Fibroblast of gingiva (primary cell): ENCODE results near the gene SCAI.
"Not testable (repeated sequence)": the region's sequence is repeated elsewhere in the genome, so short reads cannot be mapped to it uniquely, and the experiment has no call there.

Source experiments
- DNase-seq: peaks from one replicate; pipeline ENCODE4 v3.0.0-alpha.2; 2011; ENCODE audit warnings: low read depth

SCAI gene

DNA sequence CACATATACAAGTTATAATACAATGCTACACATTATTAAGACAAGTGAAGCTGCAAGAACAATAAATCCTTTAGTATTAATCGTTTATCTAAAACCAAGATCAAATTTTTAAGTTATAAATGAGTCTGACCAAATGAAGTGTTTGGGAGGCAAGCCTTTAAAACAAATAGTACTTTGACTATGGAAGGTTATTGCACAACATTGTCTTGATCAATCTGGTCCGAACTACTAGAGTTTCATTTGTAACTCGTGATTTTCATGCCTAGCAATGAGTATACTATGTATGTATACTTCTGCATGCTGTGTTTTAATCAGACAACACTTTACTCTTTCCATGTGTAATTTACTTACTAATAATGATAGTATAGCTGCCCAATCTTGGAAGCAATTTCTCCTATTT, 115.3 kb downstream of the SCAI start:
- no peak for DNase-seq

DNA sequence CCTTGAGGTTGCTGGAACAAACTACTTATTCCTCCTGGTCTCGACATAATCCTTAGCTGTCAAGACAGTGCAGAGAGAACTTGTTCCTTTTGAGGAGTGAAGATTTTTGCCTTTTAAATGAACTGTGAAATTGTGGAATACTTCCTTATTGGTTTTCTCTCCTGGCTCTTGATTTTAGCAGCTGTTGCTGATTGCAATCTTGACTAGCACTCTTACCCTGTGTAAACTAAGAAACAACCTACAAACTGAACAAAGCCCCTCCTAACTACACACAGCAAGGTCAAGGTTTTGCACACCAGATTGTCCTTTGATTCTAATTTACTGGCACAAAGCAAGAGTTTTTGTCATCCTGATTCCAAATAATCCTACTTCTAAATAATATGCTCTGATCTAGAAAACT, 118.4 kb downstream of the SCAI start:
- no peak for DNase-seq

DNA sequence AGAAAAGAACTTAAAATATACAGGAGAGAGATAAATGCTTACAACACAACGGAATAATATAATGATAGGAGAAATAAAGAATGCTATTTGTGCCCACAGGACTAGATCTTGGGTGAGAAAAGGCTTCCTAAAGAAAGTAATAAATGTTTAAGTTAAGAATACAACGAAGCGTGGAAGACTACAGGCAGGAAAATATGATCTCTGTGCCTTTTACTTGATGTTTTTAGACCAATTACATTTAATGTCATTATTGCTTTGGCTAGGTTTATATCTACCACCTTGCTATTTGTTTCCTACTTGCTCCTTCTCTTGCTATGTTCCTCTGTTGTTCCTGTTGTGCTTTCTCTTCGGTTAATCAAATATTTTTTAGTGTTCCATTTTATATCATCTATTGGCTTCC, 122.3 kb downstream of the SCAI start:
- no peak for DNase-seq

DNA sequence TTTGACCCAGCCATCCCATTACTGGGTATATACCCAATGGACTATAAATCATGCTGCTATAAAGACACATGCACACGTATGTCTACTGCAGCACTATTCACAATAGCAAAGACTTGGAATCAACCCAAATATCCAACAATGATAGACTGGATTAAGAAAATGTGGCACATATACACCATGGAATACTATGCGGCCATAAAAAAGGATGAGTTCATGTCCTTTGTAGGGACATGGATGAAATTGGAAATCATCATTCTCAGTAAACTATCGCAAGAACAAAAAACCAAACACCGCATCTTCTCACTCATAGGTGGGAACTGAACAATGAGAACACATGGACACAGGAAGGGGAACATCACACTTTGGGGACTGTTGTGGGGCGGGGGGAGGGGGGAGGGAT, 127.7 kb downstream of the SCAI start:
- not testable (repeated sequence) for DNase-seq

DNA sequence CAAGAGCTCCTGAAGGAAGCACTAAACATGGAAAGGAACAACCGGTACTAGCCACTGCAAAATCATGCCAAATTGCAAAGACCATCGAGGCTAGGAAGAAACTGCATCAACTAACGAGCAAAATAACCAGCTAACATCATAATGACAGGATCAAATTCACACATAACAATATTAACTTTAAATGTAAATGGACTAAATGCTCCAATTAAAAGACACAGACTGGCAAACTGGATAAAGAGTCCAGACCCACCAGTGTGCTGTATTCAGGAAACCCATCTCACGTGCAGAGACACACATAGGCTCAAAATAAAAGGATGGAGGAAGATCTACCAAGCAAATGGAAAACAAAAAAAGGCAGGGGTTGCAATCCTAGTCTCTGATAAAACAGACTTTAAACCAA, 131.3 kb downstream of the SCAI start:
- not testable (repeated sequence) for DNase-seq

GRCh38 chr9:125008599-125008998, 134.7 kb downstream of the SCAI start:
- no peak for DNase-seq

DNA sequence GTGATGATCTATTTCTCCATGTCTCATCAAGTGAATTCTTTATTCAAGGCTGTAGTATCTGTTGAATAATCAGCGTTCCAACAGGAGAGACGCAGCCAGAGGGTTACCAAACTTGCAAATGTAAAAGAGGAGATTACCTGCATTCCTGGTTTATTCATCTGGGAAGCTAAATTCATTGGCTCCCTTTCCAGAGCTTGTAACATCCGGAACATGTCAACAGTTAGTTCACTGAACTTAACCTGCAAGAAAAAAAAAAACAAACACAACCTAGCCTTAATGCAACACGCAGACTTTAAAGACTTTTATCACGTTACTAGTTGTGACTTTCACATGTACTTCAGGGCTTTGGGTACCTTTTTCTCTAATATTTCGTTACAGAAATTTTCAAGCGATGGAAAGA, 140.0 kb downstream of the SCAI start:
- DNase-seq: no peak

DNA sequence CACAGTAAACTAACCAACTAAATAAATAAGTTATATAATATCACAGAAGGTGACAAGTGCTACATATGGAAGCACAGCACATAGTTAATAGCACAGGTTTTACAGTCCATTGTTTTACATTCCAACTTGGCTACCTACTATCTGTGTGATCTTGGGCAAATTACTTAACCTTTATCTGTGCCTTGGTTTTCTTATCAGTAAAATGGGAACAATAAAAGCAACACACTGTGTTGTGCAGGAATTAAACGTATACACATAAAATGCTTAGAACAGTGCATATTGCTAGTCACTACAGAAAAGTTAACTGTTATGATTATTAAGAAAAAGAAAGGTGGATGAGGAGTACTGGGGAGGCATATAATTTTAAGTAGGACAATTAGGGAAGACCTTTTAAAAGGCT, 159.6 kb downstream of the SCAI start:
- no peak for DNase-seq

DNA sequence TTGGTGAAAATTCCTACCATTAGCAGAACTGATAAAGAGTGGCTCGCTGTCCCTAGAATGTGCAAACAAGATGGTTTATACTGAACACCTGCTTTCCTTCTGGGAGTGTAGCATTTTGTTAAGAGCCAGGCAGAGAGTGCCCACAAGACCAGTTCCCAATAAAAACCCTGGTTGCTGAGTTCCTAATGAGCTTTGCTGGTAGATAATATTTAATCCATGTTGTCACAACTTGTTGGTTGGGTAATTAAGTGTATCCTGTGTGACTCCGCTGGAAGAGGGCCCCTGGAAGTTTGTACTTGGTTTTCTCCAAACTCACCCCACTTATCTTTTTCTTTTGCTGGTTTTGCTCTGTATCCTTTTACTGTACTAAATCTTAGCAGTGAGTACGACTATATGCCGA, 162.9 kb downstream of the SCAI start:
- DNase-seq: no peak

DNA sequence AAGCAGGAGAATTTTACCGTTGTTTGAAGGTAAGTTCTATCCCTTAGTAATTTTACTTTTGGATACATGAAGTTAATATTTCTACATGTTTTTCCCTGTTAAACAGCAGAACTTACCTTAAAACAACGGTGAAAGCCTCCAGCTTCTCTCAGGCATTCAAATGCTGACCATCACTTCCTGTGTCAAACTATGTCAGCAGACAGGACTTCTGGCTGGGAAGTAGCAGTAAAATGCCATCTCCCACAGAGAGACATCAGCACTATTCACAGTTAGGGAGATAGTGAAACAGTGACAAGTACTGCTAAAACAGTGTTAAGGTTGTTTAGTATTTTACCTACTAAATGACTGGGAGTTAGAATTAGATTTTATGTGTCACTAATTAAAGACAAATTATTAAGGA, 168.2 kb downstream of the SCAI start:
- no peak for DNase-seq

- DNase-seq: no peak
These were observed 169.5 kb downstream of the SCAI start for GRCh38 chr9:124973807-124974206.

GRCh38 chr9:124972241-124972770, 171.0 kb downstream of the SCAI start:
- DNase-seq: no peak

GRCh38 chr9:124969401-124969800, 173.9 kb downstream of the SCAI start:
- peak; percentile 17 for DNase-seq

DNA sequence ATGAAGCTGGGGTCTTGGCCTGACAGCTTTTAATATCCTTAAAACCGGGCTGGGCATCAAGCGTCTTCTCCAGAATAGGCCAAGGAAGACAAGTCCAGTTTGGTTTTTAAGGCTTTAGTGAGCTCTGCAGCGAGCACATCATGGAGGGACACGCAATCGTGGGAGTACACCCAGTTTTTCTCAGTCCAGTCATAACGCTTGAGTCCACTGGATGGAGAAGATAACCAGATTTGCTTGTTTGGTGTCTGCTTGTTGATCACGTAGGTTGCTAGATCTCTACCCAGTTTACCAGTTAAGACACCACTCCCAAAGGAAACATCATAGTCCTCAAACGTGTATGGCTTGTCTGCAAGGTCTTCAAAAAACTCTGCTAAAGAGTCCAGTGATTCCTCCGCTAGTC, 175.1 kb downstream of the SCAI start:
- no peak for DNase-seq

DNA sequence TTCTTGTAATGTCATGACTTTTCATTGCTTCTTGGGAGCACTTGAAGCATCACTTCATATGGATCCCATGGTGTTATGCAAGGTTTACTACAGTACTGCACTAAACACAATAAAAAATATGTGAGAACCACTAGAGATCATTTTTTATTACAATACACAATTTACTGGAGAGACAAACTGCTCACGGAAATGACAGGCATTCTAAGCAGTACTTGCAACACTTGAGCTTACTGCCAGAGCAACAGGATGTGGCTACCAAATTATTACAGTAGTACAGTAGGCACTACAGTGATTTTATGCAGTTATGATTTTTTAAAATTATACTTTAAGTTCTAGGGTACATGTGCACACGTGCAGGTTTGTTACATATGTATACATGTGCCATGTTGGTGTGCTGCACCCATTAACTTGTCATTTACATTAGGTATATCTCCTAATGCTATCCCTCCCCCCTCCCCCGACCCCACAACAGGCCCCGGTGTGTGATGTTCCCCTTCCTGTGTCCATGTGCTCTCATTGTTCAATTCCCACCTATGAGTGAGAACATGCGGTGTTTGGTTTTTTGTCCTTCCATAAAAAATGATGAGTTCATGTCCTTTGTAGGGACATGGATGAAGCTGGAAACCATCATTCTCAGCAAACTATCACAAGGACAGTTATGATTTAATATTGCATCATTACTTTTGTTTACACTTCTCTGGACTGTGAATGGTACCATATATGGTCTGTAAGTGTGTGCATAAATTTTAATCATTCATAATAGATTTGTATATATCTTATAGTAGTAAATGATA, 177.4 kb downstream of the SCAI start:
- DNase-seq: peak; percentile 52

DNA sequence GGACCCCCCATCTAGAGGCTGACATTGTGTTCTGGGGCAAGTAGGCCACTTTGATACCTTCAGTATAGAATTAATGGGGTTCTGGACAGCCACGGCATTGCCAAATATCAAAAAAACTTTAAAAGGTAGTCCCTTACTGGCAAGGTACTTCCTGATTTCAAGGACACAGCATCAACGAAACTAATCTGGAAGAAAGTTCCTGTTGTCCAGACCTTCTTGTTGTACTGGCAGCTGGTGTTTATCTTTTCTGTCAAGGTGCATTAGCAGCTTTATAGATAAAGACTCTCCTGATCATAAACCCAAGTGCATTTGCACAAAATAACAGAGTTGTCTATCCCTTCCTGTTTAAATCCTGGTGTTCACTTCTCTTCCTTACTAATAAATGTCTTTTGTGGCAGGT, 178.7 kb downstream of the SCAI start:
- no peak for DNase-seq

DNA sequence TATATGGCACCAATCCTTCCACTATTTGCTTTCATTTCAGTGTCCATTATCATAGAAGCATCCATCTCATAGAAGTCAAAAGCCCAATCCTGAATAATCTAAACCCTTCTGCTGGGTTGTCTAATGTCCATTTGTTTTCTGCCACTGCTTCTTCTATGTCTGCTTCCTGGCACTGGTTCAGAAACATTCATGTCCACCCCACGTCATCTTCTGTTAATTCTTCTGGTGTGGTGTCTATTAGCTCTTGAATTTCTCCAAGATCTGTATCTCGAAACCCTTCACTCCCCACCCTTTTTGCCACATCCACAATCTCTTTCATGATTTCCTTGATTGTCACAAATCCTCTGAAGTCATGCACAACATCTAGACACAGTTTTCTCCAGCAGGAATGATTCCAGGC, 179.3 kb downstream of the SCAI start:
- no peak for DNase-seq

- DNase-seq: peak; percentile 82
These were observed 182.9 kb downstream of the SCAI start for GRCh38 chr9:124960409-124960752.

DNA sequence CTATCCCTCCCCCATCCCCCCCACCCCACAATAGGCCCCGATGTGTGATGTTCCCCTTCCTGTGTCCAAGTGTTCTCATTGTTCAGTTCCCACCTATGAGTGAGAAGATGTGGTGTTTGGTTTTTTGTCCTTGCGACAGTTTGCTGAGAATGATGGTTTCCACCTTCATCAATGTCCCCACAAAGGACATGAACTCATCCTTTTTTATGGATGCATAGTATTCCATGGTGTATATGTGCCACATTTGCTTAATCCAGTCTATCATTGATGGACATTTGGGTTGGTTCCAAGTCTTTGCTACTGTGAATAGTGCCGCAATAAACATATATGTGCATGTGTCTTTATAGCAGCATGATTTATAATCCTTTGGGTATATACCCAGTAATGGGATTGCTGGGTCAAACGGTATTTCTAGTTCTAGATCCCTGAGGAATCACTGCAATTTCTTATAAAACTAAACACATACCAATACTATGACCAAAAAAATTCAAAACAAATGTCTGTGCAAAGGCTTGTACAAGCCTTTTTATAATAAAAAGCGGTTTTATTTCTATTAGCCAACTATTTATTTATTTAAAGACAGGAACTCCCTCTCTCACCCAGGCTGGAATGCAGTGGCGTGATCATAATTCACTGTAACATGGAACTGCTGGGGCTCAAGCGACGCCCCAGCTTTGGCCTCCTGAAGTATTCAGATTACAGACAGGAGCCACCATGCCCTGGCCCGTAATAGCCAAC, 183.5 kb downstream of the SCAI start:
- peak; percentile 84 for DNase-seq

GRCh38 chr9:124954255-124954654, 189.1 kb downstream of the SCAI start:
- DNase-seq: no peak

DNA sequence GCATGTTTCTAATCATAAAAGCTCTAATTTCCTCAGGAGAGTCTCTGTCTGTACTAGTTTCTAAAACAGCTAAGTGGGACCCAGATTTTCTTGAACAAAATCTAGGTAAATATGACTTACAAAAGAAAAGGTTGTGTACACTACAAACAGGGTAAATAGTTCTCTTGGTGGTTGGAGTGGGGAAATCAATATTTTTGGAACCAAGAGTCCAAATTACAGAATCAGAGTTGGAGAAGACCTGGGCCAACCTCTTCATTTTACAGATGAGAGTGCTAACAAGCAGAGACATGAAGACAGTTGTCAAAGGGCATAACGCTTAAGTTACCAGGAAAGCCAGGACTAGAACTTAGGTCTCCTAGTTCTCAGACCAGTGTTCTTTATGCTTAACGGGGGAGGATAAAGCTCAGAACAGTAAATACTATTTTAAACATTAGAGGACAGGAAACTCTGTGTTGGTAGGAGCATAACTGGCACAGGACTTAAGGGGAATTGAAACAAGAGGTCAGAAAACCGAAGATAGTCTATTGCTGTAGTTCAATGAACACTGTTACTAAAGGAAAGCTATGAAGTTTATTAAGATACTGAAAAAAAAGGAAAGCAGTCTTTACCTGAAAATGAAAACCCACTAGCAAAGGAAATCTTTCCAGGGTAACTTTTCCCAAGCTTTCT, 193.1 kb downstream of the SCAI start:
- no peak for DNase-seq

- no peak for DNase-seq
These were observed 193.9 kb downstream of the SCAI start for GRCh38 chr9:124949387-124949786.
